NB4 (cell line): ENCODE data around the gene ERN2.

ENCODE experiments used
- DNase-seq: peaks from one replicate; pipeline ENCODE4 v3.0.0; 2010; ENCODE audit warnings: low read depth
- H3K4me3 ChIP-seq: one replicate; pipeline ENCODE4 v1.5.1; 2011; ENCODE audit warnings: mild to moderate bottlenecking, low read depth, low read length, moderate library complexity
- CTCF ChIP-seq: IDR thresholded peaks from one replicate; pipeline ENCODE4 v1.5.1; 2012; ENCODE audit warnings: low read depth, low read length
- MYC ChIP-seq: IDR thresholded peaks from 2 replicates; pipeline ENCODE4 v1.6.1; 2011; ENCODE audit warnings: low read depth, low read length
- POLR2A ChIP-seq: IDR thresholded peaks from 2 replicates; pipeline ENCODE4 v1.6.1; 2011; ENCODE audit warnings: mild to moderate bottlenecking; ENCODE audit not compliant: insufficient read length; ENCODE audit errors: extremely low read depth
- TF ChIP-seq, protein P1 (sequence below): IDR thresholded peaks from 2 replicates; pipeline ENCODE4 v1.6.1; 2011; ENCODE audit warnings: low read depth, low read length

Gene ERN2

DNA sequence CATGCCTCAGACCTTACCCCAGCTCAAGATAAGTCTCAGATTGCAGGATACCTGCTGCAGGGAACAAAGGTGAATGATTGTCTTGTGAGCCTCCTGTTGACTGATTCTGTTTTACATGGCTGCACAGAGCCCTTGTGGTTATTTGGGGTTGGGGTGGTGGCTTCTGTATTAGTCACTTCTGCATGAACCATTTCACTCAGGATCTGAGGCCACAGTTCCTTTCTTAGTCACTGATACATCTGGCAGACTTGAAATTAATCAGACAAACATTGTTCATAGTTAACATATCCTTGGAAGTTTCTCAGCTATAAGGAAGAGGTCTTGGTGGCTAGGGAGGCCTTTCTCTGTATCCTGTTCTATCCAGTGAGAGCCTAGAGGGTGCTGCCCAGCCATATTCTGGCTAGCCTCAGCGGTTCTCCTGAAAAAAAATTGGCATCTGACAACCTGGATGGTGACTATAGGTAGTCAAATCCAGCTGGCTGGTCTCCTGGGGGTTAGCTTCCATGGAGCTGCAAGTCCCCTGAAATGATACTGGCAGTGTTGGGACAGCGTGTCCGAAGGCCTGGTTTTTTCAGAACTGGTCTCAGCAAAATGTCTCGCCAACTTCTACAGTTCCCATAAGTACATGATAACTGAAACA, 42.8 kb downstream of the ERN2 start:
- H3K4me3 ChIP-seq: no peak overlapping the region
- TF ChIP-seq, protein P1, sequence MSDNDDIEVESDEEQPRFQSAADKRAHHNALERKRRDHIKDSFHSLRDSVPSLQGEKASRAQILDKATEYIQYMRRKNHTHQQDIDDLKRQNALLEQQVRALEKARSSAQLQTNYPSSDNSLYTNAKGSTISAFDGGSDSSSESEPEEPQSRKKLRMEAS: no peak
- no peak for TF ChIP-seq CTCF
- no peak for TF ChIP-seq MYC
- no peak for TF ChIP-seq POLR2A
- peak; percentile 21 for DNase-seq

DNA sequence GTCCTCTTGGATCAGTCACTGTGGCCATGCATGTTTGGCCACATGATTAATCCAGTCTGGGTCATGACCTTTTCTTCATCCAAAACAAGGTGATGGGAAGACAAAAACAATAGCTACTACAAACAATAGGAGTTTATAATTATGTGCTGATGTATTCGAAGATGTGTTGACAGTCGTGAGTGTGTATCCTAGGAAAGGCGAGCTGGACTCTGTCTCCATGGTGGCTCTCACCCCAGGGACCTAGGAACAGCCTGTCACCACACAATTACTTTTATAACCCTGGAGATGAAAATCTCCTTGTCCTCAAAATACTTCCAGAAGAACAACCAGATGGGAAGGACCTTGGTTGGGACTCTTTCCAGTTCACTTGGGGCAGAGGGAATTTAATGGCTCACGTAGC, 44.1 kb downstream of the ERN2 start:
- TF ChIP-seq POLR2A: no peak
- TF ChIP-seq CTCF: no peak
- TF ChIP-seq, protein P1: no peak
- no peak for TF ChIP-seq MYC
- no peak for DNase-seq

DNA sequence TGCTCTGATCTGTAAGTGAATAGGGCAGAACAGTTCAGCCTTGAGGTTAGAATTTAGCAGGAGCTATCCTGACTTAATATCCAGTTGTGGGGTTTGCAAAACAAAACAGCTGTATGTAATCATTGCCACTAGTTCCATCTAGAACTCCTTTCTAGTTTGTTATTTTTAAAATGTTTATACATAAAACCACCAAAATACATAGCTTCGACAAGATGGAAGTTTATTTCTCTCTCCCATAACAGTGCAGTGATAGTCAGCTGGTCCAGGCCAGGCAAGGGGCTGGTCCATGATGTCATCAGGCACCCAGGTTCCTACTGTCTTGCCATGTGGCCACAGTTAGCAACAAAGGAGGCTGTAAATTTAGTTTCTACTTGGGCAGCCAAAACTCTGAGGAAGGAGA, 44.8 kb downstream of the ERN2 start:
- H3K4me3 ChIP-seq: no peak overlapping the region
- TF ChIP-seq CTCF (no peak), POLR2A (no peak), MYC (no peak)
- TF ChIP-seq, protein P1: no peak
- DNase-seq: no peak

More for the DNA sequence above, 44.1 kb downstream of the ERN2 start:
- no peak overlapping the region for H3K4me3 ChIP-seq

DNA sequence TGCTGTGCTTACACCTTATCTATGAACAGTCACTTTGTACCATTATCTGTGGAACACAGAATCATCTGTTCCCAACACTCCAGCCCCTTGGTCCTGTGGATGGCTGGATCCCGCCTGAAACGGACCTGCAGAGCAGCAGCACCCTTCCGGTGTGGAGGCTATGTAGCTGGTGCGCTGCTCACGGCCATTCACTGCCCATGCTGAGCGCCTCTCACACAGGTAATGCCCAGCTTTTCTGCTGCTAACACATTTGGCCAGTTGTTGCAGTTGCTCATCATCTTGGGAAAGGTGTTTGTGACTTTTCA, 45.7 kb downstream of the ERN2 start:
- no peak overlapping the region for H3K4me3 ChIP-seq
- TF ChIP-seq MYC (no peak), POLR2A (no peak), CTCF (no peak)
- TF ChIP-seq, protein P1: no peak
- no peak for DNase-seq

GRCh38 chr16:23666571-23667354, 46.3 kb downstream of the ERN2 start:
- no peak overlapping the region for H3K4me3 ChIP-seq
- no peak for DNase-seq
- TF ChIP-seq CTCF (no peak), POLR2A (no peak)
